Stomach (tissue), 9 donors: ENCODE results near the gene PALLD. TPM values are rescaled to one million over a fixed set of nuclear protein-coding genes. Genes with fewer than 3 reads are reported as not detected.

ENCODE experiments used
- DNase-seq, 2 donors: peaks; one replicate each; pipeline versions ENCODE4 v3.0.0 to v3.0.0-alpha.2; 2013 to 2019
- H3K27ac ChIP-seq, 5 donors: fragments of 200-600 bp in 4 of 5; sonication (generic) in 4 of 5; one replicate each; pipeline ENCODE4 v1.5.1; 2013 to 2019; ENCODE audit warnings: mild to moderate bottlenecking in 1 of 5, moderate library complexity in 1 of 5
- H3K27me3 ChIP-seq, 3 donors: fragments of 200-600 bp; sonication (generic); one replicate each; pipeline ENCODE4 v1.5.1; 2017 to 2019; ENCODE audit warnings: mixed run types in 1 of 3
- H3K36me3 ChIP-seq, 4 donors: fragments of 200-600 bp; sonication (generic); 1 replicate in 3 of 4; 2 replicates in 1 of 4; pipeline ENCODE4 v1.5.1; 2016 to 2019
- H3K4me1 ChIP-seq, 4 donors: fragments of 200-600 bp; sonication (generic); one replicate each; pipeline ENCODE4 v1.5.1; 2016 to 2019
- H3K4me3 ChIP-seq, 4 donors: fragments of 200-600 bp; sonication (generic) in 3 of 4; one replicate each; pipeline ENCODE4 v1.5.1; 2016 to 2019; ENCODE audit warnings: mild to moderate bottlenecking in 1 of 4
- H3K9me3 ChIP-seq, 4 donors: fragments of 200-600 bp; sonication (generic); one replicate each; pipeline ENCODE4 v1.5.1; 2016 to 2019
- EP300 ChIP-seq: sonication (generic); formaldehyde crosslinking; IDR thresholded peaks from one replicate; pipeline ENCODE4 v1.6.1; 2017; ENCODE audit warnings: antibody characterized with exemption
- POLR2A ChIP-seq, 4 donors: fragments of 450-650 bp; IDR thresholded peaks; one replicate each; pipeline ENCODE4 v1.6.1; 2016; ENCODE audit warnings: antibody characterized with exemption in 4 of 4, control low read depth in 2 of 4, mild to moderate bottlenecking in 1 of 4, moderate library complexity in 1 of 4
- POLR2AphosphoS5 ChIP-seq, 3 donors: sonication (generic); formaldehyde crosslinking; IDR thresholded peaks; one replicate each; pipeline ENCODE4 v1.6.1; 2016; ENCODE audit warnings: antibody characterized with exemption in 3 of 3
- WGBS, 5 donors: extraction: QIAGEN DNeasy Blood & Tissue Kit in 3 of 5; methylation state at CpG; one replicate each; pipeline versions ENCODE4 v1.1.5 to v1.1.7; 2013 to 2018; 5-methylcytosine and 5-hydroxymethylcytosine counted together
- intact Hi-C: fragments of 100-400 bp; cut with DNase I; formaldehyde crosslinking; loops from one replicate; pipeline ENCODE4 v1.15.1; 2023; ENCODE audit warnings: low total_unique reads
- polyA plus RNA-seq, 3 donors: library from polyadenylated mRNA; stranded (reverse); fragments of 200-250 nt; gene quantifications; one replicate each; pipeline ENCODE4 v1.2.3, GENCODE V29; 2013
- total RNA-seq, 5 donors: library from RNA; depleted of rRNA; stranded (reverse); fragments of >200 nt; gene quantifications; one replicate each; pipeline versions ENCODE4 v1.1.0 to v1.2.3, GENCODE V29; 2014 to 2016
- TF ChIP-seq, protein P1 (sequence below), 7 experiments: fragments of 450-650 bp in 4 of 7; fragments of 200-600 bp in 3 of 7; sonication (generic) in 3 of 7; IDR thresholded peaks; one replicate each; pipeline ENCODE4 v1.5.1; 2016 to 2019; ENCODE audit warnings: antibody characterized with exemption in 7 of 7, control low read depth in 2 of 7, mild to moderate bottlenecking in 1 of 7
- donor health status: healthy with polysubstance abuse.
- donor health status: Bipolar disorder and iron deficiency.
- donor health status: healthy.

Gene PALLD
- total and polyA plus RNA-seq, 8 donors: 75.9 to 984 (median 206) TPM

DNA sequence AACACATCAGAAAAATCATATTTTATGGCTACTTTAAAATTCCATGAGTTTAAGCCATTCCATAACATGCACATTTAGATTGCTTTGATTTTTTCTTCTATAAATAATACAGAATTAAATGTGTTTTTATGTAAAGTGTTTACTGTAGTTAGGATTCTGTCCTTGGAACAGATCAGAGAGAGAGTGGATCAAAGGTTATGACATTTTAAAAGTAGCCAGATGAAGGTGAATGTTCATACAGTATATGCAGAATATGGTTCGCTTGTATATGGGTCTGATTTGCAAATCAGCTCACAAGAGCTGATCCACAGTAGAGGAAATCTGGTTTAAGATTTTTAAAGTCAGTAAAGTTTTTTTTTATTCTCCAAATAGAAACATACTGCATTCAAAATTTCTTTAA lies 7.2 kb upstream of the PALLD start:
- TF ChIP-seq POLR2AphosphoS5 (IDR thresholded peaks at IDR 0.05) (no peak), EP300 (no peak), POLR2A (IDR thresholded peaks at IDR 0.05) (no peak)
- TF ChIP-seq, protein P1, sequence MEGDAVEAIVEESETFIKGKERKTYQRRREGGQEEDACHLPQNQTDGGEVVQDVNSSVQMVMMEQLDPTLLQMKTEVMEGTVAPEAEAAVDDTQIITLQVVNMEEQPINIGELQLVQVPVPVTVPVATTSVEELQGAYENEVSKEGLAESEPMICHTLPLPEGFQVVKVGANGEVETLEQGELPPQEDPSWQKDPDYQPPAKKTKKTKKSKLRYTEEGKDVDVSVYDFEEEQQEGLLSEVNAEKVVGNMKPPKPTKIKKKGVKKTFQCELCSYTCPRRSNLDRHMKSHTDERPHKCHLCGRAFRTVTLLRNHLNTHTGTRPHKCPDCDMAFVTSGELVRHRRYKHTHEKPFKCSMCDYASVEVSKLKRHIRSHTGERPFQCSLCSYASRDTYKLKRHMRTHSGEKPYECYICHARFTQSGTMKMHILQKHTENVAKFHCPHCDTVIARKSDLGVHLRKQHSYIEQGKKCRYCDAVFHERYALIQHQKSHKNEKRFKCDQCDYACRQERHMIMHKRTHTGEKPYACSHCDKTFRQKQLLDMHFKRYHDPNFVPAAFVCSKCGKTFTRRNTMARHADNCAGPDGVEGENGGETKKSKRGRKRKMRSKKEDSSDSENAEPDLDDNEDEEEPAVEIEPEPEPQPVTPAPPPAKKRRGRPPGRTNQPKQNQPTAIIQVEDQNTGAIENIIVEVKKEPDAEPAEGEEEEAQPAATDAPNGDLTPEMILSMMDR (IDR thresholded peaks at IDR 0.05): no peak
- no peak for DNase-seq
- 94 to 100% (median 97%) methylated on average over 1 of the region's 1 CpG for WGBS, 5 donors
- Histone ChIP-seq H3K36me3 (no peaks in the 10 kb centered on the region), H3K4me3 (no peak overlapping the region), H3K27me3 (no peaks in the 10 kb centered on the region), H3K4me1 (no peaks in the 10 kb centered on the region), H3K9me3 (no peaks in the 10 kb centered on the region), H3K27ac (no peak overlapping the region)
- intact Hi-C loops: no loop called here

DNA sequence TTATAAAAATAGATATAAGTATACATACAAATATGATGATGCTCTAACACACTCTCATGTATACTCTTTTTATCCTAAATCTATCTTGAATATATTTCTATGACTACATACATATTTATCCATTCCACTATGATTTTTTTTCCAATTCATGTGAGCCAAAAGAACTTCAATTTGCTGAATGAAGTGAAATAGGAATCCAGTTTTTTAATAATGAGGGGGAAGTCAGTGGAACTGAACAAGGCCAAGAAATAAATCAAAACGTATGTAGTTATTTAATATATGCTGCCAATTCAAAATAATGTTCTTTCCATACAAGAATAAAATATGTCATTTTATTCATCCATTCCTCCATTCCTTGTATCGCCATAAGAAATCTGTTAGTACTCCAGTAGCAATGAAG lies 6.1 kb upstream of the PALLD start:
- intact Hi-C loops: no loop called here
- Histone ChIP-seq H3K4me1 (no peaks in the 10 kb centered on the region), H3K27me3 (no peaks in the 10 kb centered on the region), H3K9me3 (no peaks in the 10 kb centered on the region), H3K27ac (no peak overlapping the region), H3K36me3 (no peaks in the 10 kb centered on the region), H3K4me3 (no peak overlapping the region)
- no peak for DNase-seq
- WGBS, 5 donors: 92 to 99% (median 95%) methylated on average over 2 of the region's 2 CpGs
- TF ChIP-seq POLR2AphosphoS5 (IDR thresholded peaks at IDR 0.05) (no peak), EP300 (no peak), POLR2A (IDR thresholded peaks at IDR 0.05) (no peak)

DNA sequence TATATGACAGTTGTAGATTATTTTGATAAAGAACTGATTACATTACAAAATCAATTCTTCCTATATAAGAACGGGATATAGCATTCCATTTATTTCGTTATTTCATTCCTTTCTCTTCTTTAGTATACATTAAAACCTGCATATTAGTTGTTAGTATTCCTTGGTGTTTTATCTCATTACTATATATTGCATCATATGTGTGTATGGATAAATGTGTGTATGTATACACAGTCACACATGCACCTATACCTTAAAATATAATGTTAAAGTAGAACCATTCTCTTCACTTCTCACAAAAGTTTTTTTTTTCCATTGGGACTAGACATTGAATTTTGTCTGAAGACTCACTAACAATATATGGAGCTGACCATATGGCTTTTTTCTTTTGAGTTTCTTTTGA lies 5.3 kb upstream of the PALLD start:
- no peak for DNase-seq
- no peaks in the 10 kb centered on the region for H3K27me3 ChIP-seq
- no peak overlapping the region for H3K27ac ChIP-seq
- intact Hi-C loops: no loop called here
- no peak for TF ChIP-seq EP300
- TF ChIP-seq, protein P1 (IDR thresholded peaks at IDR 0.05): no peak
- TF ChIP-seq POLR2AphosphoS5 (IDR thresholded peaks at IDR 0.05): no peak
- no peak for TF ChIP-seq POLR2A (IDR thresholded peaks at IDR 0.05)
- peaks cover 0 to 2% (median 0%) of the 10 kb centered on the region in 4 donors for H3K4me1 ChIP-seq
- no peaks in the 10 kb centered on the region for H3K9me3 ChIP-seq
- H3K4me3 ChIP-seq: no peak overlapping the region
- WGBS, 5 donors: 91 to 98% (median 98%) methylated on average over 2 of the region's 2 CpGs
- no peaks in the 10 kb centered on the region for H3K36me3 ChIP-seq

DNA sequence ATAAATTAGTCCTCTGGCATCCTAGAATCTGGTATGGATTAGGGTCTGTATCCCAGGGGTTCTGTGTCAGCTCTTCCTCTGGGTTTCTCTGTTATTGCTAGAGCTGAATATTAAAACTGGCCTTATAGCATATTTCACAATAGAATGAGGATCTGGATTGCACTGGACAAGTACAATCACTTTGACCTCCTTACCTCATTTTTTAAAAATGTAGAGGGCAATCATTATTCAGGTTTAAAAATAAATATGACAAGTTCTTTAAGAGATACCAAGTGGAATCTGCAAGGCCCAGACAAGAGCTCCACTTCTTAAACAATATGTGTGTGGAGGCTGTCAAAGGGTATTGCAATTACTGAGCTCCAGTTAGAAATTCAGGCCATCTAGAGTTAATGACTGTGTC lies 1.4 kb downstream of the PALLD start:
- Histone ChIP-seq H3K27ac (no peak overlapping the region), H3K4me3 (no peak overlapping the region), H3K27me3 (no peaks in the 10 kb centered on the region), H3K9me3 (no peaks in the 10 kb centered on the region), H3K36me3 (no peaks in the 10 kb centered on the region), H3K4me1 (peaks cover 0 to 20% (median 0%) of the 10 kb centered on the region in 4 donors)
- no peak for TF ChIP-seq EP300
- TF ChIP-seq POLR2AphosphoS5 (IDR thresholded peaks at IDR 0.05): no peak
- no peak for TF ChIP-seq POLR2A (IDR thresholded peaks at IDR 0.05)
- TF ChIP-seq, protein P1 (IDR thresholded peaks at IDR 0.05): no peak
- intact Hi-C loops: no loop called here
- DNase-seq: no peak

DNA sequence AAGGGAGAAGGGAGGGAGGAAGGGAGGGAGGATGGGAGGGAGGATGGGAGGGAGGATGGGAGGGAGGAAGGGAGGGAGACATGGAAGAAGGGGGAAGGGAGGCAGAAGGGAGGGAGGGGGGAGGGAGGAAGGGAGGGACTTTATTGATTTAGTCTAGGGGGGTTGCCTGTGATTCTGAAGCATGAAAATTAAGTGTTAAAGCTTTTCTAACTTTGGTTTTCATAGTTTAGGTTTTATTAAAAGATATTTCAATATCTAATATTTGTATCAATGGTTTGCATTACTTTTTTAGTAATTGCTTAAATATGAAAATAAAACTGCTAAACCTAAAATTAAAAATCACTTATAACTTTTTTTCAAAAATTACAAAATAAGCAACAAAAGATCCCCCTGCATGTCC lies 2.4 kb downstream of the PALLD start:
- Histone ChIP-seq H3K4me1 (peaks cover 0 to 20% (median 0%) of the 10 kb centered on the region in 4 donors), H3K36me3 (no peaks in the 10 kb centered on the region), H3K4me3 (no peak overlapping the region), H3K27me3 (no peaks in the 10 kb centered on the region), H3K9me3 (no peaks in the 10 kb centered on the region), H3K27ac (no peak overlapping the region)
- TF ChIP-seq POLR2AphosphoS5 (IDR thresholded peaks at IDR 0.05) (no peak), EP300 (no peak), POLR2A (IDR thresholded peaks at IDR 0.05) (no peak)
- TF ChIP-seq, protein P1 (IDR thresholded peaks at IDR 0.05): no peak
- no peak for DNase-seq
- intact Hi-C loops: no loop called here
